ENCODE results near the gene CHCHD10. TPM values are rescaled to one million over a fixed set of nuclear protein-coding genes. Genes with fewer than 3 reads are reported as not detected.

Gene CHCHD10
- total and polyA plus RNA-seq, 2 donors (not counting 1 experiment from before 2014, with no cell fraction given): 54.0 to 124 TPM

- Histone ChIP-seq H3K9ac (ENCODE audit: low read length) (no peak overlapping the region), H2AFZ (ENCODE audit: insufficient read depth, low read depth, low read length, poor library complexity, severe bottlenecking) (no peak overlapping the region), H4K20me1 (ENCODE audit: control insufficient read depth, insufficient read depth, low read length, poor library complexity, severe bottlenecking) (no peaks in the 10 kb centered on the region), H3K27ac (ENCODE audit: low read length in 2 of 2) (no peak overlapping the region), H3K4me3 (ENCODE audit: control extremely low read depth in 1 of 5, extremely low read depth in 1 of 5, insufficient read depth in 1 of 5, low read depth in 2 of 5, low read length in 4 of 5) (no peak overlapping the region), H3K4me1 (ENCODE audit: control insufficient read depth in 2 of 2, insufficient read depth in 2 of 2, low read length in 2 of 2) (no peaks in the 10 kb centered on the region), H3K27me3 (replicated peaks in 1 of 4; ENCODE audit: control extremely low read depth in 1 of 4, control insufficient read depth in 3 of 4, insufficient read depth in 4 of 4, low read length in 3 of 4) (no peaks in the 10 kb centered on the region), H3K36me3 (replicated peaks in 1 of 2; ENCODE audit: control extremely low read depth in 1 of 2, control insufficient read depth in 1 of 2, extremely low read depth in 1 of 2, insufficient read depth in 2 of 2, low read length in 1 of 2) (no peaks in the 10 kb centered on the region), H3K4me2 (replicated peaks; ENCODE audit: low read depth, low read length, poor library complexity, severe bottlenecking) (no peak overlapping the region), H3K9me3 (ENCODE audit: control extremely low read depth in 1 of 3, control insufficient read depth in 2 of 3, insufficient read depth in 1 of 3, low read length in 2 of 3) (no peaks in the 10 kb centered on the region), H3K79me2 (ENCODE audit: control insufficient read depth, insufficient read depth, low read length) (no peaks in the 10 kb centered on the region)
- no peaks in the 10 kb centered on the region for H3K9me3 Mint-ChIP-seq (ENCODE audit: insufficient read depth)
- ATAC-seq (ENCODE audit: low read depth): no peak
- peaks cover 2% of the 10 kb centered on the region for H3K4me1 Mint-ChIP-seq
- POLR2A ChIA-PET: no interaction called here
- TF ChIP-seq CTCF (IDR thresholded peaks at IDR 0.05) (no peak), EZH2 (IDR thresholded peaks at IDR 0.05; ENCODE audit: borderline replicate concordance, insufficient read depth, low read depth, low read length, poor library complexity, severe bottlenecking) (no peak)
- CTCF ChIA-PET: no interaction called here
- peaks cover 8% of the 10 kb centered on the region for H3K27me3 Mint-ChIP-seq
- H3K27ac Mint-ChIP-seq: no peak overlapping the region
- intact Hi-C loops (cut with micrococcal nuclease): no loop called here
- H3K4me3 Mint-ChIP-seq: no peak overlapping the region
- no peak for DNase-seq
- WGBS (ENCODE audit: insufficient coverage): 100% methylated on average over 1 of the region's 2 CpGs
Observed at GRCh38 chr22:23722724-23723123, 45.0 kb downstream of the CHCHD10 start.

GRCh38 chr22:23722160-23722559, 45.6 kb downstream of the CHCHD10 start:
- Histone ChIP-seq H3K9ac (ENCODE audit: low read length) (no peak overlapping the region), H4K20me1 (ENCODE audit: control insufficient read depth, insufficient read depth, low read length, poor library complexity, severe bottlenecking) (no peaks in the 10 kb centered on the region), H3K27me3 (replicated peaks in 1 of 4; ENCODE audit: control extremely low read depth in 1 of 4, control insufficient read depth in 3 of 4, insufficient read depth in 4 of 4, low read length in 3 of 4) (no peaks in the 10 kb centered on the region), H3K79me2 (ENCODE audit: control insufficient read depth, insufficient read depth, low read length) (peaks cover 5% of the 10 kb centered on the region), H3K4me1 (ENCODE audit: control insufficient read depth in 2 of 2, insufficient read depth in 2 of 2, low read length in 2 of 2) (peaks cover 4 to 5% of the 10 kb centered on the region in 2 donors), H3K9me3 (ENCODE audit: control extremely low read depth in 1 of 3, control insufficient read depth in 2 of 3, insufficient read depth in 1 of 3, low read length in 2 of 3) (no peaks in the 10 kb centered on the region), H3K4me3 (ENCODE audit: control extremely low read depth in 1 of 5, extremely low read depth in 1 of 5, insufficient read depth in 1 of 5, low read depth in 2 of 5, low read length in 4 of 5) (no peak overlapping the region), H2AFZ (ENCODE audit: insufficient read depth, low read depth, low read length, poor library complexity, severe bottlenecking) (no peak overlapping the region), H3K27ac (ENCODE audit: low read length in 2 of 2) (no peak overlapping the region), H3K4me2 (replicated peaks; ENCODE audit: low read depth, low read length, poor library complexity, severe bottlenecking) (no peak overlapping the region), H3K36me3 (replicated peaks in 1 of 2; ENCODE audit: control extremely low read depth in 1 of 2, control insufficient read depth in 1 of 2, extremely low read depth in 1 of 2, insufficient read depth in 2 of 2, low read length in 1 of 2) (no peaks in the 10 kb centered on the region)
- DNase-seq: no peak
- Mint-ChIP-seq H3K27ac (no peak overlapping the region), H3K9me3 (ENCODE audit: insufficient read depth) (no peaks in the 10 kb centered on the region), H3K27me3 (peaks cover 8% of the 10 kb centered on the region), H3K4me1 (peaks cover 7% of the 10 kb centered on the region), H3K4me3 (no peak overlapping the region)
- POLR2A ChIA-PET: no interaction called here
- intact Hi-C loops (cut with micrococcal nuclease): no loop called here
- ATAC-seq (ENCODE audit: low read depth): no peak
- CTCF ChIA-PET: no interaction called here
- TF ChIP-seq EZH2 (IDR thresholded peaks at IDR 0.05; ENCODE audit: borderline replicate concordance, insufficient read depth, low read depth, low read length, poor library complexity, severe bottlenecking): no peak
- WGBS (ENCODE audit: insufficient coverage): 100% methylated on average over 2 of the region's 4 CpGs
